GM12892 (cell line): ENCODE results near the gene APOA5. TPM values are rescaled to one million over a fixed set of nuclear protein-coding genes. Genes with fewer than 3 reads are reported as not detected.
"Not testable (repeated sequence)": the region's sequence is repeated elsewhere in the genome, so short reads cannot be mapped to it uniquely, and the experiment has no call there.

ENCODE experiments used
- DNase-seq: peaks from one replicate; pipeline ENCODE4 v3.0.0; 2011; ENCODE audit not compliant: insufficient read length
- FAIRE-seq: peaks from 2 replicates; lab custom pipeline; 2011; peaks lifted over from hg19 to GRCh38; lab: Jason Lieb, UNC
- POLR2A ChIP-seq: IDR thresholded peaks from 2 replicates; pipeline ENCODE4 v1.6.1; 2011; ENCODE audit warnings: low read depth, low read length, control low read depth
- POLR2AphosphoS5 ChIP-seq: IDR thresholded peaks from 2 replicates; pipeline ENCODE4 v1.6.1; 2011; ENCODE audit warnings: low read depth, low read length, control low read depth
- TAF1 ChIP-seq: IDR thresholded peaks from 2 replicates; pipeline ENCODE4 v1.6.1; 2011; ENCODE audit warnings: low read depth, mild to moderate bottlenecking, control low read depth, low read length, borderline replicate concordance
- polyA plus RNA-seq: library from polyadenylated mRNA; unstranded; fragments of >200 nt; gene quantifications from one replicate; pipeline ENCODE4 v1.2.1, GENCODE V29; 2012; ENCODE audit warnings: missing spikeins, inconsistent platforms; ENCODE audit not compliant: missing spikeins

APOA5 gene, protein sequence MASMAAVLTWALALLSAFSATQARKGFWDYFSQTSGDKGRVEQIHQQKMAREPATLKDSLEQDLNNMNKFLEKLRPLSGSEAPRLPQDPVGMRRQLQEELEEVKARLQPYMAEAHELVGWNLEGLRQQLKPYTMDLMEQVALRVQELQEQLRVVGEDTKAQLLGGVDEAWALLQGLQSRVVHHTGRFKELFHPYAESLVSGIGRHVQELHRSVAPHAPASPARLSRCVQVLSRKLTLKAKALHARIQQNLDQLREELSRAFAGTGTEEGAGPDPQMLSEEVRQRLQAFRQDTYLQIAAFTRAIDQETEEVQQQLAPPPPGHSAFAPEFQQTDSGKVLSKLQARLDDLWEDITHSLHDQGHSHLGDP
- not detected for polyA plus RNA-seq

DNA sequence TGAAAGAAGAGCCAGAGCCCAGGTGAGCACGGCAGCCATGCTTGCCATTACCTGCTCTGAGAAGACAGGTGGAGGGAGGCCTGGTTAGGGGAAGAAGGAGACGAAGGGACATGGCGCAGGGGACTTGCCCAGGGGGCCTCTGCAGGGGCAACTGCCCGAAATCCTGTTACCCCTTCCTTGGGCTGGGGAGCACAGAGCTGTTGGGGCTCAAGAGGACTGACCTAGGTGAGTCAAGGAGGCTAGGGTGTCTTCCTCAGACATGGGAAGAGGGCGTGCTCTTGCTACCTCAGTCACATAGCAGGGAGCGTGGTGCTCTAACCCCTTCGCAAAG, at the start of gene APOA5:
Gene APOA5, minus strand, starts transcription at position 67 of the 331 bp plus-strand sequence. Its CDS starts 19 bp downstream, at position 48.
- FAIRE-seq: no peak
- TF ChIP-seq POLR2A: no peak
- no peak for TF ChIP-seq POLR2AphosphoS5
- TF ChIP-seq TAF1: no peak

DNA sequence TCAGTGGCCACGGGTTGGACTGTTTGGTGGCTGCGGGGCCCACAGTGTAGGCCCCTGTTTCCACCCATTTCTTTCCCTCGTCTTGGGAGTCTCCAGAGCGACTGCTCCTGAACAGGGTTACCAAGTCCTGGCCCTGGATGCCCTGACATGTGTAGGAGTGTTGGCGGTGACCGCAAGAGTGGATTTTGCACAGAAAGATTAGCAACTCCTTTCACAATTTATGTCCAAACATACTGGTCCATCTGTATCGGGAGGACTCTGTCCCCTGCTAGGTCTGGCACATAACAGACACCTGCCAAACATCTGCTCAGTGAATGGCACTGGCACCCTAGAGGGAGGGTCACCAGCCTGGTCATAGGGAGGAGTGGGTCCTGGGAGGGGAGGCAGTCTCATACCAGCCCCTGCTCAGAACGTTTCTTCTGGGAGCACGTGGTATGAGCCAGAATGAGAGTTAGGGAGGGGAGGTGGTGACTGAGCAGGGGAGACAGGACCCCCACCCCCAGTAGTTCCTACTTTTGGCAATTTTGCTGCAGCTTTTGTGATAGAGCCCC, 49.1 kb upstream of the APOA5 start:
- FAIRE-seq (no peak), DNase-seq (no peak)
- no peak for TF ChIP-seq POLR2A
- TF ChIP-seq TAF1: no peak
- TF ChIP-seq POLR2AphosphoS5: no peak

More for the DNA sequence above, at the start of gene APOA5:
- no peak for DNase-seq

DNA sequence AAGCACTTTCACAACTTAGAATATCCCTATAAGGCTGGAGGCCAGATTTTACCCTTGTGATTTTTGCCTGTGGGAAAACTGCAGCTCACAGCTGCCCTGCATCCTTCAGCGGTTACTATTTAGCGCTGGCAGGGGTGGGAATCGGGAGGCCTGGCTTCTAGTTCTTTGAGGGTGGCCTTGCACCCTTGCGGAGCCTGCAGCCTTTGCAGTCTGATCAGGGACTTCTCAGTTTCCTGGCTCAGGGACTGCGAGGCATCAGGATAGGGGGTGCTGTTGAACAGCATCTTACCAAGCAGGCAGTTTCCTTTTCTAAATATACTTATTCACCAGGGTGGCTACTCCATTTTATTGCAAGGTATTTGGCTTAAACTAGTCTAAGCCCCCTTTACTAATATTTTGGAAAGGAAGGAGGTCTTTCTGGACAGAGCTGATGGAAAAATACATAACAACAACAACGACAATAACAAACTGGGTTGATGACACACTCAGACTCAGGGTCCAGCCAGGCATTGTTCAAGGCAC, 48.6 kb upstream of the APOA5 start:
- TF ChIP-seq POLR2AphosphoS5 (no peak), POLR2A (no peak), TAF1 (no peak)
- DNase-seq (no peak), FAIRE-seq (no peak)

DNA sequence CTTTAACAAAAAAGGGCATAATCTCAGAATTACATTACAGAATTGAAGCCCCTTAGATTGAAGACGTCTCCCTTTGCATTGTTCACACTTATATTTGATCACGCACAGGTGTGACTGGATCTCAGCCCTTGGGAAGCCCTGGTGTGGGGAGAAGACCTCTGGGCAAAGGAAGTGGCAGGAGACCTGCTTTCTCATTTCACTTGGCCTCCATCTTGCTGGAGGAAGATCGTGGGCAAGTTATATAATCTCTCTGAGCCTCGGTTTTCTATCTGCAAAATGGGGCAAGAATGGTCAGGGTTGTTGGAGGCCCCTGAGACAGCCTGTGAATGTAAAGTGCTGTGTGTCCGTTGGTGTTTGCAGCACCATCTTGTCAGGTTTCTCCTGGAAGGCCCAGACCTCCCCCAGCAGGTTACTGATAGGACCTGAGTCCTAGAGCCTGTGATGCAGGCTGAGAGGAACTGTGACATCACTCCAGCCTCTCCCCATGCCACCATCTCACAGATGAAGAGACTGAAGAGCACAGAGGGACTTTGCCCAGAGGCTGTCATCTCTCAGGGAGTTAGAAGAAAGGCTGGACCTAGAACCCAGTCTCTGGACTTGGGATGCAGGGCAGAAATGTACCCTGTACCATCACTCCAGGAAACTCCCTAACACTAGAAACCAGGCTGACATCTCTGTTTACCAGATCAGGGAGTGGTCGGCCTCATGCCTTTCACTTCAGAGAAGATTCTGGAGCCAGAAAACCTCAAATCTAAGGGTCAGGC, 46.8 kb upstream of the APOA5 start:
- no peak for TF ChIP-seq TAF1
- no peak for TF ChIP-seq POLR2AphosphoS5
- no peak for TF ChIP-seq POLR2A
- FAIRE-seq: no peak
- DNase-seq: no peak

DNA sequence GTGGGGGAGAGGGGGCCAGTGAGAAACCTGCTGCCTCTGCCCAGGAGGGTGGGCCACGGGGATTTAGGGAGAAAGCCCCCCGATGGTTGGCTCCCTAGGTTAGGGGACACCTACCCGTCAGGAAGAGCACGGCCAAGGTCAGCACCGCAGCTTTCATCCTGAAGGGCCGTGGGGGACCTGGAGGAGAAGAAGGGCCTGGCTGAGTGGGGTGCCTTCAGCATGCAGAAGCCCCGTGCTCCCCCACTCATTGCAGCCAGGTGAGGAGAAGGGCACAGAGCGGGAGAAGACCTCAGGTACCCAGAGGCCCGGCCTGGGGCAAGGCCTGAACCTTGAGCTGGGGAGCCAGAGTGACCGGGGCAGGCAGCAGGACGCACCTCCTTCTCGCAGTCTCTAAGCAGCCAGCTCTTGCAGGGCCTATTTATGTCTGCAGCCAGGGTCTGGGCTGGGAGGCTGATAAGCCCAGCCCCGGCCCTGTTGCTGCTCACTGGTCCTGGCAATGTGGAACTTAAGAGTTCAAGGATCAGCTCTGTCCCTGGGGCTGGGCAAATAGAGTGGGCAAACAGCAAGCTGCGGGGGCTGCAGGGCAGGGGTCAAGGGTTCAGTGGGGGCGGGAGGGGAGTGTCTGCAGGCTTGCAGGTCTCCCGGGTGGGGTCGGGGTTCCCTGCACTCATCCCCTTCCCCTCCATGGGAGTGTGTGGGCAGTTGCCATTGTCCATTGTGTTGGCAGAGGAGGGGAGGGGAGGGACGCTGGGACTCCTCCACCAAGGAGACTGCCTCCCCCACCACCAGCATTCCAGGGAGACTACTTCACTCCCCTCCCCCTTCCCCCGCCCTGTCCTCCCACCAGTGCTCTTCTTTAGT, 45.8 kb upstream of the APOA5 start, which contains the start of gene APOA1:
Gene APOA1, minus strand, starts transcription at position 392 of the 861 bp plus-strand sequence. Its CDS starts 235 bp downstream, at position 157.
- no peak for TF ChIP-seq TAF1
- TF ChIP-seq POLR2A: no peak
- no peak for TF ChIP-seq POLR2AphosphoS5
- DNase-seq (no peak), FAIRE-seq (no peak)

DNA sequence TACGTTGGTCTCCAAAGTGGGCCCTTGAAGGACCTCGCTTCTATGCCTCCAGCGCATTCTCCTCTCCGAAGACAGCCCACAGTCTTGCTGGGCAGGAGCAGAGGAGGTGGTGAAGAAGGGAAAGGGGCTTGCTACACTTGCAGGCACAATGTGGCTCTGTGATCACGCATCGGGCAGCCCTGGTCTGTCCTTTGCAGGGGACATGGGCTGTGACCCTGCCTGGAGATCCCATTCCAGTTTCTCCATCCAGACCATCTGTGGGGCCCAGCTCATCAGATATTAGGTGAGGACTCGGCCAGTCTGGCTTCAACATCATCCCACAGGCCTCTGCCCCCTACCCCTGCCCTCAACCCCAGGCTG, 44.9 kb upstream of the APOA5 start:
- TF ChIP-seq POLR2A: no peak
- no peak for TF ChIP-seq POLR2AphosphoS5
- no peak for TF ChIP-seq TAF1
- DNase-seq (no peak), FAIRE-seq (no peak)

DNA sequence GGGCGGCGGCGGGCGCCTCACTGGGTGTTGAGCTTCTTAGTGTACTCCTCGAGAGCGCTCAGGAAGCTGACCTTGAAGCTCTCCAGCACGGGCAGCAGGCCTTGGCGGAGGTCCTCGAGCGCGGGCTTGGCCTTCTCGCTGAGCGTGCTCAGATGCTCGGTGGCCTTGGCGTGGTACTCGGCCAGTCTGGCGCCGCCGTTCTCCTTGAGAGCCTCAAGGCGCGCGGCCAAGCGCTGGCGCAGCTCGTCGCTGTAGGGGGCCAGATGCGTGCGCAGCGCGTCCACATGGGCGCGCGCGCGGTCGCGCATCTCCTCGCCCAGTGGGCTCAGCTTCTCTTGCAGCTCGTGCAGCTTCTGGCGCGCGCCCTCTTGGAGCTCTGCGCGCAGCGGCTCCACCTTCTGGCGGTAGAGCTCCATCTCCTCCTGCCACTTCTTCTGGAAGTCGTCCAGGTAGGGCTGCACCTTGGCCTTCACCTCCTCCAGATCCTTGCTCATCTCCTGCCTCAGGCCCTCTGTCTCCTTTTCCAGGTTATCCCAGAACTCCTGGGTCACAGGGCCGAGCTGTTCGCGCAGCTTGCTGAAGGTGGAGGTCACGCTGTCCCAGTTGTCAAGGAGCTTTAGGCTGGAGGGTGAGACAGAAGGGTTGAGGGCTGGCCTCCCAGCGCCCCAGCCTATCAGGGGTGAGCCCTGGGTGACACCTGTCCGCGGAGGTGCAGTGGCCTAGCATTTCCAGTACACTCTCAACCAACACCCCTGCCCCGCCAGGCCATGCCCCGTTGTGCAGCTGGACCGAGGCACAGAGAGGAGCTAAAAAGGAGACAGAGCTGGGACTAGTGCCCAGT, 44.3 kb upstream of the APOA5 start:
- FAIRE-seq: peak; percentile 96
- TF ChIP-seq POLR2A (peak; percentile 57; the same call in 1 of the 2 replicates), POLR2AphosphoS5 (no peak)
- peak; percentile 92 for DNase-seq

DNA sequence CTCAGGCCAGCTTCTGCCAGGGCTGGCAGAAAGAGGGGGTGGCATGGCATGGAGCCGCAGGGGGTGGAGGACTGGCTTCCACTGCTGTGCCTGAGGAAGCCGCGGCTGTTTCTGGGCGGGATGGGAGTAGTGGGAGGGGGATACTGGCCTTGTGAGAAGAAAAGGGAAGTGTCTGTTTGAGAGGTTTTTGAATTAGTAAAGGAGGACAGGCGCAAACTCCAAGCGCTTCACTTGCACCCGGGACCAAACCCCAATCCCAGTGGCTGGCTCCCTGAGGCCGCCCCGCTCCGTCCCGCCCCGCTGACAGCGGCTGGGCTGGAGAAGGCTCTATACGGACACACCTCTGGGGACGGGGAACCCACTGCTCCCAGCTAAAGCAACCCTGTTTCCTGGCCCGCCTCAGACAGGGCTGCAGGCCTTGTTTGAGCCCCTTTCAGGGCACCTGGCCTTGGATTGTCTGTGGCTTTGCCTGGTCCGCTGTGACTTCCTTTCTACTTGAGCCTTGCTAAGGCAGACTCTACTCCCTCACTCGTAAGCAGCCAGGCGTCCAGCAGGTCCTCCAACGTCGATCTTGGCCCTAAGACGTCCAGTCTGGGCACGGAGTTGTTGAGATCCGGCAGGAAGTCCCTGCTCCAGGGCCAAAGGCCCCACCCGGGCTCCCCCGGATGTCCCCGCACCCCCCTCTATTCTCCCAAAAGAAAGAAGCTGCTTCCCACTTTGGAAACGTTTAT, 43.5 kb upstream of the APOA5 start:
- no peak for TF ChIP-seq TAF1
- TF ChIP-seq POLR2A: no peak
- TF ChIP-seq POLR2AphosphoS5: no peak
- FAIRE-seq (no peak), DNase-seq (no peak)

DNA sequence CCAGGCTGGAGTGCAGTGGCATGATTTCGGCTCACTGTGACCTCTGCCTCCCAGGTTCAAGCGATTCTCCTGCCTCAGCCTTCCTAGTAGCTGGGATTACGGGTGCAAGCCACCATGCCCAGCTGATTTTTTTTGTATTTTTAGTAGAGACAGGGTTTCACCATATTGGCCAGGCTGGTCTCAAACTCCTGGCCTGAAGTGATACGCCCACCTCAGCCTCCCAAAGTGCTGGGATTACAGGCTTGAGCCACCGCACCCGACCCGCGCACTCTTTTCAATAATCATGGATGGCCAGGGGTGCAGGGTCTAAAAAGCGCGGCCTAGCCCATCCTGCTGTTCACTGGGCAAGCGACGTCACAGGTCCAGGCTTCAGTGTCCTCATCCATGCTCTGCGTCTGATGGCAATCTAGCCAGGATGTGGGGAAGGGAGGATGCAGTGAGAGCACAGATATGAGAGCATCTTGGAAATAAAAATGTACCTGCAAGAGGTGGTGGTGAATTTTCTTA, 42.9 kb upstream of the APOA5 start:
- not testable (repeated sequence) for FAIRE-seq, DNase-seq
